Breast epithelium (tissue), 4 donors: Measurements from ENCODE around the gene FYCO1. TPM values are rescaled to one million over a fixed set of nuclear protein-coding genes. Genes with fewer than 3 reads are reported as not detected.

Source experiments
- DNase-seq, 2 donors: peaks; one replicate each; pipeline ENCODE4 v3.0.0-alpha.2; 2019; ENCODE audit warnings: low spot score in 2 of 2
- H3K27ac ChIP-seq, 2 donors: fragments of 200-600 bp; sonication (generic) in 1 of 2; one replicate each; pipeline ENCODE4 v1.5.1; 2016 to 2019; ENCODE audit warnings: mild to moderate bottlenecking in 1 of 2
- H3K27me3 ChIP-seq, 2 donors: fragments of 200-600 bp; sonication (generic) in 1 of 2; one replicate each; pipeline versions ENCODE4 v1.5.1 to v1.6.0; 2017 to 2019; ENCODE audit warnings: control low read depth in 1 of 2, mild to moderate bottlenecking in 1 of 2
- H3K36me3 ChIP-seq: fragments of 200-600 bp; one replicate; pipeline ENCODE4 v1.5.1; 2019
- H3K4me1 ChIP-seq, 2 donors: fragments of 200-600 bp; sonication (generic); one replicate each; pipeline ENCODE4 v1.5.1; 2016 to 2019; ENCODE audit warnings: control low read depth in 1 of 2
- H3K4me3 ChIP-seq, 3 donors: fragments of 200-600 bp; sonication (generic); 1 replicate in 2 of 3; 2 replicates in 1 of 3; pipeline ENCODE4 v1.5.1; 2016 to 2019; ENCODE audit warnings: mild to moderate bottlenecking in 3 of 3, moderate library complexity in 2 of 3
- H3K9me3 ChIP-seq, 2 donors: fragments of 200-600 bp; sonication (generic) in 1 of 2; one replicate each; pipeline ENCODE4 v1.5.1; 2016 to 2019; ENCODE audit warnings: control low read depth in 1 of 2
- CTCF ChIP-seq, 3 donors: fragments of 450-650 bp; IDR thresholded peaks; one replicate each; pipeline ENCODE4 v1.5.1; 2016 to 2017; ENCODE audit warnings: antibody characterized with exemption in 3 of 3, mild to moderate bottlenecking in 3 of 3, moderate library complexity in 3 of 3
- POLR2A ChIP-seq: fragments of 450-650 bp; IDR thresholded peaks from one replicate; pipeline ENCODE4 v1.6.1; 2016; ENCODE audit warnings: antibody characterized with exemption, mild to moderate bottlenecking, moderate library complexity
- POLR2AphosphoS5 ChIP-seq, 3 donors: sonication (generic); formaldehyde crosslinking; IDR thresholded peaks; one replicate each; pipeline ENCODE4 v1.6.1; 2017; ENCODE audit warnings: antibody characterized with exemption in 3 of 3
- intact Hi-C: fragments of 100-400 bp; cut with DNase I; formaldehyde crosslinking; loops from one replicate; pipeline ENCODE4 v1.15.1; 2023; ENCODE audit warnings: low total_unique reads
- total RNA-seq, 3 donors: library from RNA; depleted of rRNA; stranded (reverse); fragments of >200 nt; gene quantifications; one replicate each; pipeline ENCODE4 v1.1.0, GENCODE V29; 2016

Gene FYCO1
- total RNA-seq, 3 donors from 2014 or later: 40.7 to 48.2 (median 44.6) TPM

GRCh38 chr3:46017720-46018119 is 22.1 kb upstream of the FYCO1 start:
- no peak overlapping the region for H3K4me3 ChIP-seq
- TF ChIP-seq POLR2A (no peak), CTCF (IDR thresholded peaks at IDR 0.05) (no peak), POLR2AphosphoS5 (IDR thresholded peaks at IDR 0.05) (no peak)
- peaks cover 0 to 4% of the 10 kb centered on the region in 2 donors for H3K9me3 ChIP-seq
- no peak for DNase-seq
- H3K4me1 ChIP-seq: no peaks in the 10 kb centered on the region
- intact Hi-C loops: no loop called here
- H3K36me3 ChIP-seq: no peaks in the 10 kb centered on the region
- H3K27me3 ChIP-seq: no peaks in the 10 kb centered on the region
- H3K27ac ChIP-seq: no peak overlapping the region

GRCh38 chr3:46013316-46014094 is 17.9 kb upstream of the FYCO1 start:
- no peak for DNase-seq
- TF ChIP-seq CTCF (IDR thresholded peaks at IDR 0.05) (no peak), POLR2AphosphoS5 (IDR thresholded peaks at IDR 0.05) (no peak), POLR2A (no peak)
- Histone ChIP-seq H3K27me3 (no peaks in the 10 kb centered on the region), H3K4me3 (no peak overlapping the region), H3K27ac (no peak overlapping the region), H3K9me3 (no peaks in the 10 kb centered on the region), H3K4me1 (no peaks in the 10 kb centered on the region), H3K36me3 (no peaks in the 10 kb centered on the region)
- intact Hi-C loops: no loop called here

GRCh38 chr3:46012246-46012645 is 16.6 kb upstream of the FYCO1 start:
- intact Hi-C loops: no loop called here
- no peaks in the 10 kb centered on the region for H3K36me3 ChIP-seq
- no peaks in the 10 kb centered on the region for H3K9me3 ChIP-seq
- no peak overlapping the region for H3K27ac ChIP-seq
- no peaks in the 10 kb centered on the region for H3K4me1 ChIP-seq
- TF ChIP-seq POLR2AphosphoS5 (IDR thresholded peaks at IDR 0.05) (no peak), POLR2A (no peak), CTCF (IDR thresholded peaks at IDR 0.05) (no peak)
- H3K4me3 ChIP-seq: no peak overlapping the region
- no peak for DNase-seq
- H3K27me3 ChIP-seq: no peaks in the 10 kb centered on the region

- TF ChIP-seq POLR2A (no peak), CTCF (IDR thresholded peaks at IDR 0.05) (no peak), POLR2AphosphoS5 (IDR thresholded peaks at IDR 0.05) (no peak)
- no peak for DNase-seq
- intact Hi-C loops: no loop called here
Observed at GRCh38 chr3:46010519-46011113, 15.0 kb upstream of the FYCO1 start.

GRCh38 chr3:46008058-46008457 is 12.4 kb upstream of the FYCO1 start:
- DNase-seq: no peak
- Histone ChIP-seq H3K4me3 (no peak overlapping the region), H3K4me1 (no peaks in the 10 kb centered on the region), H3K36me3 (no peaks in the 10 kb centered on the region), H3K27ac (no peak overlapping the region), H3K27me3 (no peaks in the 10 kb centered on the region), H3K9me3 (no peaks in the 10 kb centered on the region)
- TF ChIP-seq CTCF (IDR thresholded peaks at IDR 0.05): no peak
- no peak for TF ChIP-seq POLR2A
- TF ChIP-seq POLR2AphosphoS5 (IDR thresholded peaks at IDR 0.05): no peak
- intact Hi-C loops: no loop called here

More at GRCh38 chr3:46010519-46011113, 15.0 kb upstream of the FYCO1 start:
- no peak overlapping the region for H3K27ac ChIP-seq
- no peaks in the 10 kb centered on the region for H3K36me3 ChIP-seq
- H3K4me3 ChIP-seq: no peak overlapping the region
- H3K27me3 ChIP-seq: no peaks in the 10 kb centered on the region
- H3K4me1 ChIP-seq: no peaks in the 10 kb centered on the region
- no peaks in the 10 kb centered on the region for H3K9me3 ChIP-seq
